HG02798 (cell line): ENCODE data around the gene SH3RF1.

Experiments
- ATAC-seq: cut with Tn5 transposase; IDR thresholded peaks from one replicate; pipeline ENCODE4 v1.9.1; 2021; ENCODE audit warnings: mild to moderate bottlenecking; ENCODE audit not compliant: unreplicated experiment, poor library complexity

The SH3RF1 gene

GRCh38 chr4:169144061-169144600 is 126.6 kb downstream of the SH3RF1 start:
- ATAC-seq, result no peak

- ATAC-seq, result no peak
Observed at GRCh38 chr4:169143335-169143734, 127.4 kb downstream of the SH3RF1 start.

GRCh38 chr4:169142906-169143305 is 127.8 kb downstream of the SH3RF1 start:
- no peak for ATAC-seq

- no peak for ATAC-seq
Observed at GRCh38 chr4:169142391-169142790, 128.4 kb downstream of the SH3RF1 start.

GRCh38 chr4:169139021-169139420 is 131.7 kb downstream of the SH3RF1 start:
- ATAC-seq, result no peak

GRCh38 chr4:169137558-169137920 is 133.2 kb downstream of the SH3RF1 start:
- no peak for ATAC-seq

- ATAC-seq, result no peak
Observed at GRCh38 chr4:169136796-169137557, 133.8 kb downstream of the SH3RF1 start.

GRCh38 chr4:169136330-169136729 is 134.4 kb downstream of the SH3RF1 start:
- no peak for ATAC-seq

GRCh38 chr4:169135776-169136175 is 135.0 kb downstream of the SH3RF1 start:
- no peak for ATAC-seq

GRCh38 chr4:169133932-169134331 is 136.8 kb downstream of the SH3RF1 start:
- ATAC-seq, result no peak

- no peak for ATAC-seq
Observed at GRCh38 chr4:169132561-169133305, 138.0 kb downstream of the SH3RF1 start.

- peak; percentile 79 for ATAC-seq
Observed at GRCh38 chr4:169131556-169132208, 139.1 kb downstream of the SH3RF1 start.

- no peak for ATAC-seq
Observed at GRCh38 chr4:169128902-169129301, 141.9 kb downstream of the SH3RF1 start.

- no peak for ATAC-seq
Observed at GRCh38 chr4:169127314-169127713, 143.4 kb downstream of the SH3RF1 start.

- ATAC-seq, result no peak
Observed at GRCh38 chr4:169124661-169125060, 146.1 kb downstream of the SH3RF1 start.

- ATAC-seq, result no peak
Observed at GRCh38 chr4:169122422-169122821, 148.3 kb downstream of the SH3RF1 start.

GRCh38 chr4:169121861-169122382 is 148.8 kb downstream of the SH3RF1 start:
- no peak for ATAC-seq

GRCh38 chr4:169120624-169121023 is 150.1 kb downstream of the SH3RF1 start:
- ATAC-seq, result no peak

GRCh38 chr4:169119536-169119935 is 151.2 kb downstream of the SH3RF1 start:
- ATAC-seq, result no peak

- no peak for ATAC-seq
Observed at GRCh38 chr4:169117591-169118081, 153.1 kb downstream of the SH3RF1 start.
